B cell (primary cell): ENCODE results near the gene C20orf141. TPM values are rescaled to one million over a fixed set of nuclear protein-coding genes. Genes with fewer than 3 reads are reported as not detected.

ENCODE experiments used
- ATAC-seq: fragments of 200-7000 bp; cut with Tn5 transposase; one replicate; pipeline ENCODE4 v1.10.0; 2021; ENCODE audit warnings: low read depth, mild to moderate bottlenecking, moderate number of reproducible peaks, moderate library complexity
- CTCF ChIA-PET: fragments of 350-600 bp; sonication (Branson Sonifier 250); formaldehyde crosslinking; loops from one replicate; lab custom pipeline; 2021; ENCODE audit warnings: antibody characterized with exemption, inconsistent platforms; lab: Charles Lee
- POLR2A ChIA-PET: fragments of 350-600 bp; sonication (Branson Sonifier 250); formaldehyde crosslinking; loops from one replicate; lab custom pipeline; 2021; ENCODE audit warnings: antibody characterized with exemption; lab: Charles Lee
- DNase-seq: peaks from one replicate; pipeline ENCODE4 v3.0.0; 2013
- H2AFZ ChIP-seq: 2 replicates; pipeline ENCODE4 v1.6.1; 2012; ENCODE audit warnings: mild to moderate bottlenecking, low read depth, low read length; ENCODE audit not compliant: insufficient read depth, poor library complexity, severe bottlenecking
- H3K27ac ChIP-seq, 2 donors: 1 replicate in 1 of 2; 2 replicates in 1 of 2; pipeline ENCODE4 v1.5.1; 2012 to 2013; ENCODE audit warnings: low read length in 2 of 2, mild to moderate bottlenecking in 2 of 2, moderate library complexity in 1 of 2
- H3K27me3 ChIP-seq, 4 experiments: fragments of 200-600 bp in 1 of 4; sonication (generic) in 1 of 4; replicated peaks in 1 of 4; 1 replicate in 2 of 4; 2 replicates in 2 of 4; pipeline versions ENCODE4 v1.6.1 to v1.7.0; 2013 to 2016; ENCODE audit warnings: low read length in 3 of 4, mild to moderate bottlenecking in 2 of 4, mixed read lengths in 1 of 4, moderate library complexity in 1 of 4; ENCODE audit not compliant: insufficient read depth in 4 of 4, control insufficient read depth in 3 of 4; ENCODE audit errors: control extremely low read depth in 1 of 4
- H3K36me3 ChIP-seq, 2 experiments: replicated peaks in 1 of 2; 1 replicate in 1 of 2; 2 replicates in 1 of 2; pipeline versions ENCODE4 v1.6.1 to v1.7.1; 2013; ENCODE audit warnings: low read length in 1 of 2; ENCODE audit not compliant: insufficient read depth in 2 of 2, control insufficient read depth in 1 of 2; ENCODE audit errors: control extremely low read depth in 1 of 2, extremely low read depth in 1 of 2
- H3K4me1 ChIP-seq, 2 donors: fragments of 200-600 bp in 1 of 2; sonication (generic) in 1 of 2; 1 replicate in 1 of 2; 2 replicates in 1 of 2; pipeline versions ENCODE4 v1.5.1 to v1.6.1; 2013 to 2017; ENCODE audit warnings: low read length in 2 of 2; ENCODE audit not compliant: control insufficient read depth in 2 of 2, insufficient read depth in 2 of 2
- H3K4me2 ChIP-seq: replicated peaks from 2 replicates; pipeline ENCODE3; 2012; ENCODE audit warnings: mild to moderate bottlenecking, low read depth, low read length; ENCODE audit not compliant: poor library complexity, severe bottlenecking
- H3K4me3 ChIP-seq, 5 experiments: fragments of 200-600 bp in 1 of 5; sonication (generic) in 1 of 5; 1 replicate in 3 of 5; 2 replicates in 2 of 5; pipeline versions ENCODE4 v1.5.1 to v1.7.0; 2011 to 2016; ENCODE audit warnings: low read length in 4 of 5, mild to moderate bottlenecking in 4 of 5, low read depth in 2 of 5, control low read depth in 1 of 5, moderate library complexity in 1 of 5; ENCODE audit not compliant: insufficient read depth in 1 of 5; ENCODE audit errors: control extremely low read depth in 1 of 5, extremely low read depth in 1 of 5
- H3K79me2 ChIP-seq: fragments of 200-600 bp; sonication (generic); one replicate; pipeline ENCODE4 v1.6.0; 2016; ENCODE audit warnings: low read length; ENCODE audit not compliant: control insufficient read depth, insufficient read depth
- H3K9ac ChIP-seq: fragments of 200-600 bp; sonication (generic); 2 replicates; pipeline ENCODE4 v1.6.1; 2017; ENCODE audit warnings: mild to moderate bottlenecking, low read length, moderate library complexity
- H3K9me3 ChIP-seq, 3 donors: one replicate each; pipeline versions ENCODE4 v1.6.1 to v1.7.1; 2013; ENCODE audit warnings: low read length in 2 of 3; ENCODE audit not compliant: control insufficient read depth in 2 of 3, insufficient read depth in 1 of 3; ENCODE audit errors: control extremely low read depth in 1 of 3
- H4K20me1 ChIP-seq: 2 replicates; pipeline ENCODE4 v1.6.0; 2012; ENCODE audit warnings: mild to moderate bottlenecking, low read length; ENCODE audit not compliant: insufficient read depth, control insufficient read depth, poor library complexity, severe bottlenecking
- H3K27ac Mint-ChIP-seq: one replicate; pipeline ENCODE4 v1.8.0; 2021; ENCODE audit warnings: mixed read lengths
- H3K27me3 Mint-ChIP-seq: one replicate; pipeline ENCODE4 v1.8.0; 2021; ENCODE audit warnings: mixed read lengths
- H3K4me1 Mint-ChIP-seq: one replicate; pipeline ENCODE4 v1.8.0; 2021; ENCODE audit warnings: mixed read lengths
- H3K4me3 Mint-ChIP-seq: one replicate; pipeline ENCODE4 v1.8.0; 2021; ENCODE audit warnings: mixed read lengths
- H3K9me3 Mint-ChIP-seq: one replicate; pipeline ENCODE4 v1.8.0; 2022; ENCODE audit warnings: mixed read lengths; ENCODE audit not compliant: insufficient read depth
- EZH2 ChIP-seq: IDR thresholded peaks from 2 replicates; pipeline ENCODE4 v1.6.1; 2012; ENCODE audit warnings: borderline replicate concordance, low read depth, mild to moderate bottlenecking, moderate library complexity, low read length; ENCODE audit not compliant: insufficient read depth, poor library complexity, severe bottlenecking
- WGBS: methylation state at CpG from one replicate; pipeline ENCODE4 v1.1.5; 2013; ENCODE audit warnings: missing lambda C conversion rate; ENCODE audit not compliant: insufficient coverage; 5-methylcytosine and 5-hydroxymethylcytosine counted together
- intact Hi-C: fragments of 100-400 bp; cut with micrococcal nuclease; formaldehyde crosslinking; loops from one replicate; pipeline ENCODE4 v1.10.0; 2022
- polyA plus RNA-seq: library from polyadenylated mRNA; depleted of rRNA; stranded (reverse); fragments of >200 nt; gene quantifications from 2 replicates; pipeline ENCODE4 v1.2.3, GENCODE V29; 2012
- total RNA-seq, 2 donors: library from RNA; stranded (reverse); fragments of 120-200 nt in 1 of 2; gene quantifications; 1 replicate in 1 of 2; 2 replicates in 1 of 2; pipeline versions ENCODE4 v1.2.3 to v1.2.4, GENCODE V29; 2013 to 2022
- TF ChIP-seq, protein P1 (sequence below): fragments of 200-600 bp; IDR thresholded peaks from one replicate; pipeline ENCODE4 v1.8.0; 2022; ENCODE audit warnings: antibody characterized with exemption, mild to moderate bottlenecking

C20orf141 gene
- total and polyA plus RNA-seq, 2 donors (not counting 1 experiment from before 2014, with no cell fraction given), result not detected

DNA sequence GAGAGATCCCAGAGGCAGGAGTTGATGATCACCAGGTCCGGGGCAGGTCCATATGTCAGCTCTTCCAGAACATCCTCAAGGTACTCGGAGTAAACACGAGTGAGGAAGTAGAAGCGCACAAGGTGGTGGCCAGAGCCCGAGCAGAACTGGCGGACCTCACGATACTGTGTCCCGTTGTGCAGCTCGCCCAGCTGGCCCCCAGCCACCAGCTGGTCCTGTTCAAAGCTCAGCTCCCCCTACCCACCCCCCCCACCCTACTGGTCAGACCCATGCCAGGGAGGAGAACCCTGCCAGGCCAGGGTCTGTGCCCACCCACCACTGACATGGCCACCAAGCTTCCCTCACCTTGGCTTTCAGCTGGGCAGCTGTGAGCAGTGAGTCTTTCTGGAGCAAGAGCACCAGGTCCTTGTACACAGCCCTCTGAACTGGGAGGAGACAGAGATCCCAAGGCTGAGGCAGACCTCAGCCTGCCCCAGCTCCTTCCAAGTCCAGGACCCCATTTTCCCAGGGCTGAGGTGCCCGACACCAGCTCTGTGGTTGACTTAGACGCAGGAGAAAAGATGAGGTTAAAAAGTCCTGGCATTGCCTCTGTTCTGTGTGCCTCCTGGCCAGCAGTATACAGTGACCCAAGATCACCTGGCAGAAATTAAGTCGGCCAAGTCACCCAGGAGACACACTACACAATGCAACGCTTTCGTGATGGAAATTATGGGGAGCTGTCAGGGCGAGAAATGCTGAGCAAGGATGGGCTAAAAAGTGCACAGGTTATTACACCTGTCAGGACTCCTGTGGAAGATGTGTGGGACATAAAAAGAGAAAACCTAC, 24.3 kb downstream of the C20orf141 start:
- intact Hi-C loops, result no loop called here

More for the DNA sequence above, 24.3 kb downstream of the C20orf141 start:
- Histone ChIP-seq H3K27ac (no peak overlapping the region), H3K36me3 (peaks cover 0 to 2% of the 10 kb centered on the region in 2 experiments), H4K20me1 (no peaks in the 10 kb centered on the region), H3K4me1 (peaks cover 16 to 27% of the 10 kb centered on the region in 2 donors), H3K79me2 (peaks cover 26% of the 10 kb centered on the region), H3K9me3 (peaks cover 0 to 3% (median 0%) of the 10 kb centered on the region in 3 donors), H3K4me2 (peak overlapping the region; percentile 93), H3K27me3 (no peaks in the 10 kb centered on the region), H2AFZ (no peak overlapping the region), H3K4me3 (no peak overlapping the region), H3K9ac (no peak overlapping the region)
- ATAC-seq (no peak), DNase-seq (no peak)
- TF ChIP-seq EZH2, result no peak
- TF ChIP-seq, protein P1, sequence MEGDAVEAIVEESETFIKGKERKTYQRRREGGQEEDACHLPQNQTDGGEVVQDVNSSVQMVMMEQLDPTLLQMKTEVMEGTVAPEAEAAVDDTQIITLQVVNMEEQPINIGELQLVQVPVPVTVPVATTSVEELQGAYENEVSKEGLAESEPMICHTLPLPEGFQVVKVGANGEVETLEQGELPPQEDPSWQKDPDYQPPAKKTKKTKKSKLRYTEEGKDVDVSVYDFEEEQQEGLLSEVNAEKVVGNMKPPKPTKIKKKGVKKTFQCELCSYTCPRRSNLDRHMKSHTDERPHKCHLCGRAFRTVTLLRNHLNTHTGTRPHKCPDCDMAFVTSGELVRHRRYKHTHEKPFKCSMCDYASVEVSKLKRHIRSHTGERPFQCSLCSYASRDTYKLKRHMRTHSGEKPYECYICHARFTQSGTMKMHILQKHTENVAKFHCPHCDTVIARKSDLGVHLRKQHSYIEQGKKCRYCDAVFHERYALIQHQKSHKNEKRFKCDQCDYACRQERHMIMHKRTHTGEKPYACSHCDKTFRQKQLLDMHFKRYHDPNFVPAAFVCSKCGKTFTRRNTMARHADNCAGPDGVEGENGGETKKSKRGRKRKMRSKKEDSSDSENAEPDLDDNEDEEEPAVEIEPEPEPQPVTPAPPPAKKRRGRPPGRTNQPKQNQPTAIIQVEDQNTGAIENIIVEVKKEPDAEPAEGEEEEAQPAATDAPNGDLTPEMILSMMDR, result no peak
- 94% methylated on average over 8 of the region's 15 CpGs for WGBS
- Mint-ChIP-seq H3K4me1 (peaks cover 22% of the 10 kb centered on the region), H3K27me3 (no peaks in the 10 kb centered on the region), H3K27ac (peak overlapping the region; percentile 88), H3K9me3 (no peaks in the 10 kb centered on the region), H3K4me3 (peak overlapping the region; percentile 91)
- ChIA-PET POLR2A (interaction anchor here (0.6 kb wide), 1 partner anchor 369 kb away, joined by 4 read pairs; no protein-coding TSS in a partner anchor), CTCF (interaction anchor here (0.6 to 2.2 kb wide), 3 partner anchors 34 to 1679 kb away, joined by 3 to 7 read pairs (median 3); no protein-coding TSS in a partner anchor)
